ENCODE measurements around the gene NELFB. TPM values are rescaled to one million over a fixed set of nuclear protein-coding genes. Genes with fewer than 3 reads are reported as not detected.

NELFB gene
- total and polyA plus RNA-seq, 9 of the 15 experiments (the other 6 are each of a cell fraction or from before 2014, with no cell fraction given): 0.24 to 84.0 (median 29.7) TPM

- TF ChIP-seq BRF2 (IDR thresholded peaks at IDR 0.05; ENCODE audit: borderline replicate concordance, insufficient read depth, insufficient read length) (no peak), EHMT2 (IDR thresholded peaks at IDR 0.05) (no peak), NUFIP1 (IDR thresholded peaks at IDR 0.05; ENCODE audit: partially characterized antibody) (no peak), ZNF717 (CRISPR knock-in tag; IDR thresholded peaks at IDR 0.05) (no peak), ZNF184 (CRISPR knock-in tag; IDR thresholded peaks at IDR 0.05) (no peak), HCFC1 (IDR thresholded peaks at IDR 0.05; ENCODE audit: low read depth, low read length) (peak; percentile 37; the same call in 1 of the 2 replicates), GABPB2 (CRISPR knock-in tag; conservative IDR thresholded peaks at IDR 0.05) (no peak), ZC3H4 (CRISPR knock-in tag; IDR thresholded peaks at IDR 0.05; ENCODE audit: borderline replicate concordance) (no peak), CBFA2T3 (IDR thresholded peaks at IDR 0.05) (peak; percentile 75), CHAMP1 (IDR thresholded peaks at IDR 0.05) (no peak), ZNF175 (CRISPR knock-in tag; IDR thresholded peaks at IDR 0.05; ENCODE audit: low read depth) (no peak), DMBX1 (CRISPR knock-in tag; IDR thresholded peaks at IDR 0.05; ENCODE audit: borderline replicate concordance) (peak; percentile 85), TBP (optimal IDR thresholded peaks at IDR 0.05; ENCODE audit: low read depth, low read length) (peak; percentile 22), DEAF1 (CRISPR knock-in tag; IDR thresholded peaks at IDR 0.05) (no peak), RB1 (IDR thresholded peaks at IDR 0.05; ENCODE audit: low read depth) (no peak), PTBP1 (IDR thresholded peaks at IDR 0.05; ENCODE audit: low read depth, low read length) (no peak), RBM15 (IDR thresholded peaks at IDR 0.05; ENCODE audit: insufficient read depth, low read length) (no peak), JUN (IDR thresholded peaks at IDR 0.05; ENCODE audit: borderline replicate concordance, low read depth, low read length) (peak; percentile 70; the same call in 1 of the 2 replicates), JUN (CRISPR knock-in tag; IDR thresholded peaks at IDR 0.05; ENCODE audit: borderline replicate concordance) (no peak), ZKSCAN1 (IDR thresholded peaks at IDR 0.05; ENCODE audit: low read depth, low read length) (0 out of 2 replicates have a peak, but pooled peaks have one; percentile 57), ZNF584 (CRISPR knock-in tag; IDR thresholded peaks at IDR 0.05; ENCODE audit: low read depth) (no peak), L3MBTL2 (IDR thresholded peaks at IDR 0.05) (no peak), STAT5A (IDR thresholded peaks at IDR 0.05; ENCODE audit: borderline replicate concordance, low read length) (peak; percentile 49; the same call in 1 of the 2 replicates), ETV5 (CRISPR knock-in tag; IDR thresholded peaks at IDR 0.05; ENCODE audit: low read depth) (peak; percentile 80; the same call in 1 of the 2 replicates), ZBTB7A (IDR thresholded peaks at IDR 0.05; ENCODE audit: borderline replicate concordance, control insufficient read depth, low read depth, low read length) (peak; percentile 78; the same call in 1 of the 2 replicates), CHCHD3 (CRISPR knock-in tag; IDR thresholded peaks at IDR 0.05) (no peak), ZNF174 (CRISPR knock-in tag; IDR thresholded peaks at IDR 0.05) (no peak)
Measured at GRCh38 chr9:137218754-137219271, 36.3 kb upstream of the NELFB start (continued).
